Lower leg skin (tissue), 3 donors: ENCODE data around the gene CXCL5.

ENCODE experiments used
- CTCF ChIP-seq, 3 donors: fragments of 450-650 bp; IDR thresholded peaks; one replicate each; pipeline ENCODE4 v1.5.1; 2016; ENCODE audit warnings: antibody characterized with exemption in 3 of 3, mild to moderate bottlenecking in 3 of 3, moderate library complexity in 2 of 3
- POLR2A ChIP-seq, 2 donors: fragments of 450-650 bp; IDR thresholded peaks; one replicate each; pipeline ENCODE4 v1.6.1; 2016 to 2017; ENCODE audit warnings: antibody characterized with exemption in 2 of 2, mild to moderate bottlenecking in 1 of 2, moderate library complexity in 1 of 2

GRCh38 chr4:74006009-74006476, 7.6 kb upstream of the CXCL5 start:
- TF ChIP-seq CTCF (IDR thresholded peaks at IDR 0.05), result no peak
- no peak for TF ChIP-seq POLR2A (IDR thresholded peaks at IDR 0.05)
